ENCODE data around the gene SAMD4A. TPM values are rescaled to one million over a fixed set of nuclear protein-coding genes. Genes with fewer than 3 reads are reported as not detected.

Gene SAMD4A
- total and polyA plus RNA-seq, 2 of the 4 experiments (the other 2 are of a cell fraction), result 22.9 to 38.2 TPM

GRCh38 chr14:54700717-54701116, 133.8 kb downstream of the SAMD4A start:
- no TSS peak for BruUV-seq (replicated peaks)

More at GRCh38 chr14:54700717-54701116, 133.8 kb downstream of the SAMD4A start:
- ChIA-PET POLR2A (ENCODE audit: unreplicated experiment) (no interaction called here), CTCF (no interaction called here)
- H4K8ac ChIP-seq (ENCODE audit: low read depth in 2 of 2, low read length in 2 of 2), result no peak overlapping the region
- DNase-seq (no peak), ATAC-seq (ENCODE audit: low read depth) (no peak)
- peaks cover 29% of the 10 kb centered on the region for H3K9me1 ChIP-seq (ENCODE audit: insufficient read depth, low read length)
- H2BK20ac ChIP-seq (ENCODE audit: low read depth, low read length), result no peak overlapping the region
- H4K20me1 ChIP-seq (ENCODE audit: insufficient read depth, low read length), result peaks cover 69% of the 10 kb centered on the region
- H3K56ac ChIP-seq (ENCODE audit: extremely low read depth, insufficient read depth, low read length), result no peak overlapping the region
- dilution Hi-C loops (cut with HindIII; ENCODE audit: low sequenced_read_pairs, unreplicated experiment), result no loop called here
- H3K4me3 ChIP-seq (ENCODE audit: insufficient read depth, low read depth, low read length), result no peak overlapping the region
- no peak overlapping the region for H4K5ac ChIP-seq (ENCODE audit: low read depth, low read length)
- peaks cover 70 to 94% of the 10 kb centered on the region in 2 experiments for H3K79me1 ChIP-seq (ENCODE audit: low read depth in 1 of 2, low read length in 2 of 2)
- no peaks in the 10 kb centered on the region for H3K9me3 ChIP-seq (ENCODE audit: control insufficient read depth, insufficient read depth, low read length)
- no peak overlapping the region for H3K23ac ChIP-seq (ENCODE audit: low read depth, low read length)
- intact Hi-C loops (cut with micrococcal nuclease), result no loop called here
- no peak overlapping the region for H2BK120ac ChIP-seq (ENCODE audit: low read depth, low read length)
- H3K4me2 ChIP-seq (ENCODE audit: low read depth, low read length), result no peak overlapping the region
- H2BK5ac ChIP-seq (ENCODE audit: low read depth, low read length, poor library complexity, severe bottlenecking), result no peak overlapping the region
- no peak for TF ChIP-seq FOS (IDR thresholded peaks at IDR 0.05; ENCODE audit: low read depth, low read length)
- no peak for TF ChIP-seq BHLHE40 (IDR thresholded peaks at IDR 0.05; ENCODE audit: low read depth, low read length)
- no peak for TF ChIP-seq RCOR1 (IDR thresholded peaks at IDR 0.05; ENCODE audit: insufficient replicate concordance, low read length)
- no peak for TF ChIP-seq USF2 (IDR thresholded peaks at IDR 0.05; ENCODE audit: low read depth, low read length)
- TF ChIP-seq CHD1 (IDR thresholded peaks at IDR 0.05; ENCODE audit: low read depth, low read length), result no peak
- TF ChIP-seq POLR2A (IDR thresholded peaks at IDR 0.05; ENCODE audit: low read depth, low read length), result no peak
- TF ChIP-seq NFE2L2 (IDR thresholded peaks at IDR 0.05; ENCODE audit: low read depth, low read length), result no peak
- TF ChIP-seq ELK1 (IDR thresholded peaks at IDR 0.05; ENCODE audit: borderline replicate concordance, low read depth, low read length), result no peak
- no peak for TF ChIP-seq MAZ (IDR thresholded peaks at IDR 0.05; ENCODE audit: borderline replicate concordance, low read depth, low read length)
- no peak for TF ChIP-seq RAD21 (IDR thresholded peaks at IDR 0.05; ENCODE audit: low read length)
- no peak for TF ChIP-seq MAFK (IDR thresholded peaks at IDR 0.05; ENCODE audit: low read depth, low read length)
- TF ChIP-seq CTCF (conservative IDR thresholded peaks at IDR 0.05; ENCODE audit: low read depth, low read length), result no peak
- no peak for TF ChIP-seq MXI1 (IDR thresholded peaks at IDR 0.05; ENCODE audit: borderline replicate concordance, low read depth, low read length)
- no peak for TF ChIP-seq CEBPB (IDR thresholded peaks at IDR 0.05; ENCODE audit: low read depth, low read length)
- no peak for TF ChIP-seq RFX5 (IDR thresholded peaks at IDR 0.05; ENCODE audit: low read depth, low read length)
- no peak for TF ChIP-seq SMC3 (IDR thresholded peaks at IDR 0.05; ENCODE audit: low read depth, low read length)
- no CpG with 5 or more reads among the region's 2 CpGs for WGBS, 2 experiments (ENCODE audit: extremely low coverage in 2 of 2, insufficient read length in 1 of 2)
- H3K27me3 ChIP-seq (ENCODE audit: control insufficient read depth, insufficient read depth, low read length), result no peaks in the 10 kb centered on the region
- no peak overlapping the region for H3K18ac ChIP-seq (ENCODE audit: low read depth, low read length)
- H2AFZ ChIP-seq (replicated peaks; ENCODE audit: low read length, poor library complexity), result no peak overlapping the region
- no peak overlapping the region for H3K4ac ChIP-seq (ENCODE audit: low read depth, low read length)
- H2BK15ac ChIP-seq (ENCODE audit: low read depth, low read length), result no peak overlapping the region
- H3K9ac ChIP-seq (ENCODE audit: low read depth, low read length), result no peak overlapping the region
- no peak overlapping the region for H2AK9ac ChIP-seq (replicated peaks; ENCODE audit: low read depth, low read length, poor library complexity)
- H2AK5ac ChIP-seq (ENCODE audit: low read depth, low read length), result no peak overlapping the region
- H4K91ac ChIP-seq (ENCODE audit: insufficient read depth, low read depth, low read length), result no peak overlapping the region
- H3K14ac ChIP-seq (replicated peaks; ENCODE audit: low read depth, low read length), result no peak overlapping the region
- in situ Hi-C loops (cut with MboI; ENCODE audit: low sequenced_read_pairs), result no loop called here
- no peak overlapping the region for H3K27ac ChIP-seq (ENCODE audit: insufficient read depth, low read length)
- peaks cover 14% of the 10 kb centered on the region for H3K4me1 ChIP-seq (ENCODE audit: control insufficient read depth, insufficient read depth, low read length)
- peaks cover 16% of the 10 kb centered on the region for H3K36me3 ChIP-seq (ENCODE audit: control insufficient read depth, insufficient read depth, low read length)
